ENCODE results near the gene THOC5.

DNA sequence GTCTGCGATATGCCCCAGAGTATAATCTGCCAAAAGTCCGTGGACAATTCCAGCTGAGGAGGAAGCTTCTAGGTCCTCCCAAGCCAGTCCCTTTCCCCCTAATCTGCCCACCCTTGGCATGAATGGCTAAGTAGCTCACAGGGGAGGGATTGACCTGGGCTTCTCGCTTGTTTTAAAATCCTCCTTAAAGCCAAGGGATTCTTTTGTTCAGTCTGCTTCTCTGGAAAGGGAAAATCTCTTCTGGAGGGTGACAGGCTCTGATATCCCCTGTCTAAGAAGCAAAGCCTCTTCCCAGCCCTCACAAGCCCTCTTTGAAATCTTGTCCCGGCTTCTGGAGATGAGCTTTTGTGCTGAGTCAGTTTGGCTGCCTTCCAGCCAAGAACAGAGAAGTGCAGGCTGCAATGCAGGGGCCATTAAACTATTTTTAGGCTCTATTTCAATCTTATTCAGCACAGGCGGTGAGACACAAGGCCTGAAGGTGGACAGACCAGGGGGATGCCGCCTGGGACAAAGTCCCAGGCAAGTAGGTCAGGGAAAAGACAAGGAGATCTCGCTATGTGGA, 49.7 kb downstream of the THOC5 start:
- TF ChIP-seq, protein P1, sequence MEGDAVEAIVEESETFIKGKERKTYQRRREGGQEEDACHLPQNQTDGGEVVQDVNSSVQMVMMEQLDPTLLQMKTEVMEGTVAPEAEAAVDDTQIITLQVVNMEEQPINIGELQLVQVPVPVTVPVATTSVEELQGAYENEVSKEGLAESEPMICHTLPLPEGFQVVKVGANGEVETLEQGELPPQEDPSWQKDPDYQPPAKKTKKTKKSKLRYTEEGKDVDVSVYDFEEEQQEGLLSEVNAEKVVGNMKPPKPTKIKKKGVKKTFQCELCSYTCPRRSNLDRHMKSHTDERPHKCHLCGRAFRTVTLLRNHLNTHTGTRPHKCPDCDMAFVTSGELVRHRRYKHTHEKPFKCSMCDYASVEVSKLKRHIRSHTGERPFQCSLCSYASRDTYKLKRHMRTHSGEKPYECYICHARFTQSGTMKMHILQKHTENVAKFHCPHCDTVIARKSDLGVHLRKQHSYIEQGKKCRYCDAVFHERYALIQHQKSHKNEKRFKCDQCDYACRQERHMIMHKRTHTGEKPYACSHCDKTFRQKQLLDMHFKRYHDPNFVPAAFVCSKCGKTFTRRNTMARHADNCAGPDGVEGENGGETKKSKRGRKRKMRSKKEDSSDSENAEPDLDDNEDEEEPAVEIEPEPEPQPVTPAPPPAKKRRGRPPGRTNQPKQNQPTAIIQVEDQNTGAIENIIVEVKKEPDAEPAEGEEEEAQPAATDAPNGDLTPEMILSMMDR (IDR thresholded peaks at IDR 0.05 in 2 of 3, conservative IDR thresholded peaks at IDR 0.05 in 1 of 3; ENCODE audit: borderline replicate concordance in 1 of 3, insufficient read depth in 1 of 3, low read depth in 2 of 3, low read length in 2 of 3), result no peak
- no peak for TF ChIP-seq EZH2phosphoT487 (IDR thresholded peaks at IDR 0.05; ENCODE audit: borderline replicate concordance)

Data from HCT116 (cell line).